Neural progenitor cell (in vitro differentiated cells): ENCODE results near the gene SEBOX. TPM values are rescaled to one million over a fixed set of nuclear protein-coding genes. Genes with fewer than 3 reads are reported as not detected.

Experiments
- DNase-seq: peaks from one replicate; pipeline ENCODE4 v3.0.0-alpha.2; 2016; ENCODE audit warnings: low spot score
- H2AFZ ChIP-seq: fragments of 200-600 bp; sonication (generic); replicated peaks from 2 replicates; pipeline ENCODE4 v1.6.1; 2016; ENCODE audit warnings: antibody characterized with exemption
- H3F3A ChIP-seq: fragments of 200-600 bp; sonication (generic); 2 replicates; pipeline ENCODE4 v1.6.1; 2016; ENCODE audit warnings: antibody characterized with exemption, low read depth
- H3K27ac ChIP-seq: fragments of 200-600 bp; sonication (generic); 2 replicates; pipeline ENCODE4 v1.5.1; 2016; ENCODE audit warnings: mild to moderate bottlenecking
- H3K27me3 ChIP-seq: fragments of 200-600 bp; sonication (generic); 2 replicates; pipeline ENCODE4 v1.6.1; 2016; ENCODE audit warnings: mild to moderate bottlenecking, moderate library complexity
- H3K36me3 ChIP-seq: fragments of 200-600 bp; sonication (generic); 2 replicates; pipeline ENCODE4 v1.5.1; 2016
- H3K4me1 ChIP-seq: fragments of 200-600 bp; sonication (generic); 2 replicates; pipeline ENCODE4 v1.6.1; 2016; ENCODE audit warnings: mixed run types
- H3K4me2 ChIP-seq: fragments of 200-600 bp; sonication (generic); 2 replicates; pipeline ENCODE4 v1.6.1; 2016
- H3K4me3 ChIP-seq: fragments of 200-600 bp; sonication (generic); 2 replicates; pipeline ENCODE4 v1.5.1; 2016
- H3K79me2 ChIP-seq: fragments of 200-600 bp; sonication (generic); 2 replicates; pipeline ENCODE4 v1.6.1; 2016; ENCODE audit warnings: low read depth
- H3K9ac ChIP-seq: fragments of 200-600 bp; sonication (generic); 2 replicates; pipeline ENCODE4 v1.6.1; 2016
- H3K9me3 ChIP-seq: fragments of 200-600 bp; sonication (generic); 2 replicates; pipeline ENCODE4 v1.5.1; 2016; ENCODE audit warnings: low read depth
- H4K20me1 ChIP-seq: fragments of 200-600 bp; sonication (generic); 2 replicates; pipeline ENCODE4 v1.6.1; 2016; ENCODE audit warnings: low read depth
- H3K27ac Mint-ChIP-seq: 3 replicates; pipeline ENCODE4 v1.8.0; 2021; ENCODE audit warnings: mixed read lengths
- H3K27me3 Mint-ChIP-seq: 2 replicates; pipeline ENCODE4 v1.8.0; 2022; ENCODE audit warnings: low read depth, mild to moderate bottlenecking, inconsistent platforms, moderate library complexity, mixed read lengths; ENCODE audit not compliant: insufficient read depth
- H3K36me3 Mint-ChIP-seq: 3 replicates; pipeline ENCODE4 v1.8.0; 2021; ENCODE audit warnings: mixed read lengths
- H3K4me1 Mint-ChIP-seq: 3 replicates; pipeline ENCODE4 v1.8.0; 2021; ENCODE audit warnings: mixed read lengths
- H3K4me3 Mint-ChIP-seq: 3 replicates; pipeline ENCODE4 v1.8.0; 2021; ENCODE audit warnings: mild to moderate bottlenecking, moderate library complexity, mixed read lengths
- H3K9me3 Mint-ChIP-seq: 3 replicates; pipeline ENCODE4 v1.8.0; 2020; ENCODE audit warnings: mixed read lengths
- CTCF ChIP-seq: fragments of 200-600 bp; sonication (generic); IDR thresholded peaks from 2 replicates; pipeline ENCODE4 v1.5.1; 2017; ENCODE audit warnings: antibody characterized with exemption, mild to moderate bottlenecking
- EZH2 ChIP-seq: fragments of 200-600 bp; sonication (generic); IDR thresholded peaks from 2 replicates; pipeline ENCODE4 v1.6.1; 2017; ENCODE audit warnings: antibody characterized with exemption, mild to moderate bottlenecking, moderate library complexity
- EZH2phosphoT487 ChIP-seq: fragments of 200-600 bp; sonication (generic); IDR thresholded peaks from 2 replicates; pipeline ENCODE4 v1.6.1; 2017; ENCODE audit warnings: antibody characterized with exemption
- total RNA-seq: library from RNA; depleted of rRNA; stranded (reverse); fragments of >200 nt; gene quantifications from 2 replicates; pipeline ENCODE4 v1.2.3, GENCODE V29; 2015; ENCODE audit warnings: low replicate concordance

Gene SEBOX
- total RNA-seq, 1 donor from 2014 or later, result not detected

GRCh38 chr17:28344435-28344901 is 20.5 kb downstream of the SEBOX start:
- Mint-ChIP-seq H3K4me1 (peaks cover 10% of the 10 kb centered on the region), H3K9me3 (no peaks in the 10 kb centered on the region)
- H3K36me3 ChIP-seq, result no peaks in the 10 kb centered on the region

GRCh38 chr17:28344011-28344410 is 21.0 kb downstream of the SEBOX start:
- Histone ChIP-seq H3K79me2 (peaks cover under 1% of the 10 kb centered on the region), H3F3A (peaks cover 17% of the 10 kb centered on the region), H3K4me3 (no peak overlapping the region), H3K27me3 (no peaks in the 10 kb centered on the region), H2AFZ (no peak overlapping the region), H3K4me2 (no peak overlapping the region), H3K36me3 (no peaks in the 10 kb centered on the region), H3K9ac (no peak overlapping the region), H3K27ac (no peak overlapping the region), H3K4me1 (peaks cover 4% of the 10 kb centered on the region), H4K20me1 (peaks cover 19% of the 10 kb centered on the region), H3K9me3 (no peaks in the 10 kb centered on the region)
- Mint-ChIP-seq H3K27ac (no peak overlapping the region), H3K36me3 (peaks cover 9% of the 10 kb centered on the region), H3K4me1 (peaks cover 10% of the 10 kb centered on the region), H3K4me3 (no peak overlapping the region), H3K27me3 (no peaks in the 10 kb centered on the region), H3K9me3 (no peaks in the 10 kb centered on the region)
- no peak for DNase-seq
- TF ChIP-seq CTCF, result no peak

More at GRCh38 chr17:28344435-28344901, 20.5 kb downstream of the SEBOX start:
- no peak overlapping the region for H3K4me2 ChIP-seq
- H3K9ac ChIP-seq, result no peak overlapping the region
- DNase-seq, result no peak
- peaks cover 4% of the 10 kb centered on the region for H3K4me1 ChIP-seq
- H3K9me3 ChIP-seq, result no peaks in the 10 kb centered on the region
- H4K20me1 ChIP-seq, result peaks cover 19% of the 10 kb centered on the region
- peaks cover 17% of the 10 kb centered on the region for H3F3A ChIP-seq
- Mint-ChIP-seq H3K27ac (no peak overlapping the region), H3K27me3 (no peaks in the 10 kb centered on the region), H3K36me3 (peaks cover 9% of the 10 kb centered on the region), H3K4me3 (no peak overlapping the region)
- no peak overlapping the region for H2AFZ ChIP-seq
- no peak overlapping the region for H3K4me3 ChIP-seq
- H3K27ac ChIP-seq, result no peak overlapping the region
- TF ChIP-seq EZH2phosphoT487 (no peak), EZH2 (no peak), CTCF (no peak)
- no peaks in the 10 kb centered on the region for H3K79me2 ChIP-seq
- no peaks in the 10 kb centered on the region for H3K27me3 ChIP-seq

- H3K4me3 ChIP-seq, result no peak overlapping the region
- H3K79me2 ChIP-seq, result peaks cover 5% of the 10 kb centered on the region
- no peak overlapping the region for H3K27ac ChIP-seq
- no peaks in the 10 kb centered on the region for H3K36me3 ChIP-seq
- no peak overlapping the region for H2AFZ ChIP-seq
- H3K4me3 Mint-ChIP-seq, result no peak overlapping the region
- H3K9ac ChIP-seq, result no peak overlapping the region
- no peak for DNase-seq
- peaks cover 17% of the 10 kb centered on the region for H3F3A ChIP-seq
- H3K27me3 Mint-ChIP-seq, result no peaks in the 10 kb centered on the region
- H4K20me1 ChIP-seq, result peaks cover 21% of the 10 kb centered on the region
- TF ChIP-seq CTCF (no peak), EZH2 (no peak), EZH2phosphoT487 (no peak)
- peaks cover 4% of the 10 kb centered on the region for H3K4me1 ChIP-seq
- H3K27ac Mint-ChIP-seq, result no peak overlapping the region
- peaks cover 11% of the 10 kb centered on the region for H3K36me3 Mint-ChIP-seq
- no peaks in the 10 kb centered on the region for H3K9me3 ChIP-seq
- peaks cover 12% of the 10 kb centered on the region for H3K4me1 Mint-ChIP-seq
- no peaks in the 10 kb centered on the region for H3K27me3 ChIP-seq
- no peaks in the 10 kb centered on the region for H3K9me3 Mint-ChIP-seq
- no peak overlapping the region for H3K4me2 ChIP-seq
Observed at GRCh38 chr17:28343491-28343932, 21.5 kb downstream of the SEBOX start.
